ENCODE data around the gene RPL21.

GRCh38 chr13:27270594-27271520, 19.5 kb downstream of the RPL21 start, which contains the start of gene RASL11A:
- TF ChIP-seq CTCF (IDR thresholded peaks at IDR 0.05) (peak; percentile 99), EZH2 (IDR thresholded peaks at IDR 0.05; ENCODE audit: borderline replicate concordance, insufficient read depth, low read depth, low read length, poor library complexity, severe bottlenecking) (no peak)
